Upper lobe of right lung (tissue), 1 donor: ENCODE results near the gene CFAP68. TPM values are rescaled to one million over a fixed set of nuclear protein-coding genes. Genes with fewer than 3 reads are reported as not detected.

Experiments
- ATAC-seq: fragments of 200-7000 bp; cut with Tn5 transposase; one replicate; pipeline ENCODE4 v1.9.1; 2020; ENCODE audit warnings: mild to moderate bottlenecking, moderate library complexity
- DNase-seq: peaks from one replicate; pipeline ENCODE4 v3.0.0-alpha.2; 2020
- H3K27ac ChIP-seq: fragments of 200-600 bp; one replicate; pipeline ENCODE4 v1.8.0; 2022
- H3K27me3 ChIP-seq: fragments of 200-600 bp; one replicate; pipeline ENCODE4 v1.8.0; 2022; ENCODE audit warnings: mild to moderate bottlenecking
- H3K36me3 ChIP-seq: fragments of 200-600 bp; one replicate; pipeline ENCODE4 v1.8.0; 2022
- H3K4me1 ChIP-seq: fragments of 200-600 bp; one replicate; pipeline ENCODE4 v1.8.0; 2022
- H3K4me3 ChIP-seq: fragments of 200-600 bp; one replicate; pipeline ENCODE4 v1.8.0; 2022; ENCODE audit warnings: mild to moderate bottlenecking
- H3K9me3 ChIP-seq: fragments of 200-600 bp; one replicate; pipeline ENCODE4 v1.8.0; 2022
- CTCF ChIP-seq: fragments of 200-600 bp; IDR thresholded peaks from one replicate; pipeline ENCODE4 v1.8.0; 2022; ENCODE audit warnings: antibody characterized with exemption
- intact Hi-C: fragments of 100-400 bp; cut with DNase I; formaldehyde crosslinking; loops from one replicate; pipeline ENCODE4 v1.11.0; 2022
- total RNA-seq: library from RNA; stranded (reverse); fragmentation: NEBNext Ultra II Directional; extraction: Animal tissue kit (Norgen Biotek cat#: 25700); gene quantifications from one replicate; pipeline ENCODE4 v1.2.1, GENCODE V29; 2021
- donor health status: DM: no; HTN: yes; CAD: no; lungs with severe emphysema.

The CFAP68 gene
- total RNA-seq, 1 donor from 2014 or later: 20.0 TPM

GRCh38 chr11:111851067-111851466 is 28.3 kb upstream of the CFAP68 start:
- Histone ChIP-seq H3K27me3 (no peaks in the 10 kb centered on the region), H3K36me3 (peaks cover 65% of the 10 kb centered on the region), H3K4me3 (no peak overlapping the region), H3K27ac (no peak overlapping the region), H3K4me1 (no peaks in the 10 kb centered on the region), H3K9me3 (no peaks in the 10 kb centered on the region)
- intact Hi-C loops: no loop called here
- no peak for TF ChIP-seq CTCF
- ATAC-seq (no peak), DNase-seq (no peak)

- no peak overlapping the region for H3K27ac ChIP-seq
- no peaks in the 10 kb centered on the region for H3K4me1 ChIP-seq
- TF ChIP-seq CTCF: peak; percentile 34
- H3K27me3 ChIP-seq: no peaks in the 10 kb centered on the region
- H3K36me3 ChIP-seq: peaks cover 63% of the 10 kb centered on the region
- no peak overlapping the region for H3K4me3 ChIP-seq
- ATAC-seq (peak; percentile 41), DNase-seq (no peak)
- H3K9me3 ChIP-seq: no peaks in the 10 kb centered on the region
- intact Hi-C loops: no loop called here
These were observed 27.7 kb upstream of the CFAP68 start for GRCh38 chr11:111851636-111852035.

GRCh38 chr11:111852103-111852502 is 27.2 kb upstream of the CFAP68 start:
- no peak for TF ChIP-seq CTCF
- no peak overlapping the region for H3K4me3 ChIP-seq
- ATAC-seq (no peak), DNase-seq (no peak)
- H3K27me3 ChIP-seq: no peaks in the 10 kb centered on the region
- intact Hi-C loops: no loop called here
- H3K4me1 ChIP-seq: no peaks in the 10 kb centered on the region
- H3K27ac ChIP-seq: no peak overlapping the region
- H3K36me3 ChIP-seq: peaks cover 67% of the 10 kb centered on the region
- no peaks in the 10 kb centered on the region for H3K9me3 ChIP-seq

GRCh38 chr11:111855506-111855905 is 23.8 kb upstream of the CFAP68 start:
- intact Hi-C loops: no loop called here
- no peaks in the 10 kb centered on the region for H3K27me3 ChIP-seq
- TF ChIP-seq CTCF: no peak
- no peak for DNase-seq
- no peaks in the 10 kb centered on the region for H3K9me3 ChIP-seq
- H3K4me1 ChIP-seq: no peaks in the 10 kb centered on the region
- H3K36me3 ChIP-seq: peaks cover 76% of the 10 kb centered on the region
- no peak for ATAC-seq
- no peak overlapping the region for H3K4me3 ChIP-seq
- no peak overlapping the region for H3K27ac ChIP-seq

- Histone ChIP-seq H3K27ac (no peak overlapping the region), H3K4me1 (no peaks in the 10 kb centered on the region), H3K27me3 (no peaks in the 10 kb centered on the region), H3K4me3 (no peak overlapping the region), H3K36me3 (peaks cover 81% of the 10 kb centered on the region), H3K9me3 (no peaks in the 10 kb centered on the region)
- no peak for ATAC-seq
- no peak for DNase-seq
- intact Hi-C loops: no loop called here
- TF ChIP-seq CTCF: no peak
These were observed 19.1 kb upstream of the CFAP68 start for GRCh38 chr11:111860257-111860656.

GRCh38 chr11:111870113-111870512 is 9.2 kb upstream of the CFAP68 start:
- Histone ChIP-seq H3K36me3 (peaks cover 33% of the 10 kb centered on the region), H3K4me3 (peak overlapping the region; percentile 86), H3K4me1 (peaks cover 7% of the 10 kb centered on the region), H3K27me3 (no peaks in the 10 kb centered on the region), H3K27ac (no peak overlapping the region), H3K9me3 (no peaks in the 10 kb centered on the region)
- no peak for TF ChIP-seq CTCF
- intact Hi-C loops: no loop called here
- ATAC-seq (no peak), DNase-seq (no peak)
